VCaP (cell line): ENCODE results near the gene ARHGAP8.
"Not testable (repeated sequence)": the region's sequence is repeated elsewhere in the genome, so short reads cannot be mapped to it uniquely, and the experiment has no call there.

ENCODE experiments used
- H3K27ac ChIP-seq: fragments of 450-650 bp; 2 replicates; pipeline ENCODE4 v1.5.1; 2017
- CTCF ChIP-seq: fragments of 450-650 bp; conservative IDR thresholded peaks from 2 replicates; pipeline ENCODE4 v1.5.1; 2017; ENCODE audit warnings: mild to moderate bottlenecking, moderate library complexity

Gene ARHGAP8

GRCh38 chr22:44736581-44737405, 15.6 kb upstream of the ARHGAP8 start:
- no peak for TF ChIP-seq CTCF
- H3K27ac ChIP-seq = no peak overlapping the region

GRCh38 chr22:44737406-44738346, 14.7 kb upstream of the ARHGAP8 start:
- no peak for TF ChIP-seq CTCF
- H3K27ac ChIP-seq = no peak overlapping the region

GRCh38 chr22:44738347-44738715, 14.0 kb upstream of the ARHGAP8 start:
- H3K27ac ChIP-seq = no peak overlapping the region

GRCh38 chr22:44739024-44739423, 13.4 kb upstream of the ARHGAP8 start:
- no peak for TF ChIP-seq CTCF
- H3K27ac ChIP-seq = no peak overlapping the region

More at GRCh38 chr22:44738347-44738715, 14.0 kb upstream of the ARHGAP8 start:
- no peak for TF ChIP-seq CTCF

GRCh38 chr22:44739666-44740065, 12.7 kb upstream of the ARHGAP8 start:
- not testable (repeated sequence) for H3K27ac ChIP-seq

GRCh38 chr22:44740307-44740706, 12.1 kb upstream of the ARHGAP8 start:
- no peak overlapping the region for H3K27ac ChIP-seq
- no peak for TF ChIP-seq CTCF

- no peak for TF ChIP-seq CTCF
- H3K27ac ChIP-seq = peak overlapping the region; percentile 85
Measured at GRCh38 chr22:44741929-44742328, 10.4 kb upstream of the ARHGAP8 start.
